ENCODE results near the gene DCUN1D2.

DNA sequence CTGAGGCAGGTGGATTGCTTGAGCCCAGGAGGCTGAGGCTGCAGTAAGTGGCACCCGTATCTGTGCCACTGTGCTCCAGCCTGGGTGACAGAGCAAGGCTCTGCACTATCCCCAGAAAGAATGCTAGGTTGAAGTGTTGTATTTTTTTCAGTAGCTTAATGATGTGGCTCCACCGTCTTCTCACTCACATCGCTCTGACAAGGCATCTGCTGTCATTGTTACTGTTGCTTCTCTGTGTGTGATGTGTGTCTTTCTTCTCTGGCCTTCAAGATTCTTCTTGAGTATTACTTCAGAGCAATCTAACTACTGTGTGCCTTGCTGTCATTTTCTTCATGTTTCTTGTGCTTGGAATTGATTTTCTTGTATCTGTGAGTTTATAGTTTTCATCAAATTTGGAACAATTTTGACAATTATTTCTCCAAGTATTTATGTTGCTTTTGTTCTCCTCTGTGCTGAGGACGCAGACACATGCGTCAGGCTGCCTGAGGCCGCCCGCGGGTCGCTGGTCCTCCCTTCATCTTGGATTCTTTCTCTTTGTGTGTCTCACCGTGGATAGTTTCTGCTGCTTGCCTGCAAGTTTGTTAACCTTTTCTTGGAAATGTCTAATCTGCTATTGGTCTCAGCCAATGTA, 48.0 kb downstream of the DCUN1D2 start:
- TF ChIP-seq POLR2A (IDR thresholded peaks at IDR 0.05; ENCODE audit: low read depth, low read length): no peak
- TF ChIP-seq TAF1 (IDR thresholded peaks at IDR 0.05; ENCODE audit: low read depth, low read length): no peak
